GM21723 (cell line): Measurements from ENCODE around the gene PIK3C2G.

ENCODE experiments used
- ATAC-seq: cut with Tn5 transposase; IDR thresholded peaks from one replicate; pipeline ENCODE4 v1.9.1; 2021; ENCODE audit warnings: mild to moderate bottlenecking, moderate library complexity; ENCODE audit not compliant: unreplicated experiment

Gene PIK3C2G

DNA sequence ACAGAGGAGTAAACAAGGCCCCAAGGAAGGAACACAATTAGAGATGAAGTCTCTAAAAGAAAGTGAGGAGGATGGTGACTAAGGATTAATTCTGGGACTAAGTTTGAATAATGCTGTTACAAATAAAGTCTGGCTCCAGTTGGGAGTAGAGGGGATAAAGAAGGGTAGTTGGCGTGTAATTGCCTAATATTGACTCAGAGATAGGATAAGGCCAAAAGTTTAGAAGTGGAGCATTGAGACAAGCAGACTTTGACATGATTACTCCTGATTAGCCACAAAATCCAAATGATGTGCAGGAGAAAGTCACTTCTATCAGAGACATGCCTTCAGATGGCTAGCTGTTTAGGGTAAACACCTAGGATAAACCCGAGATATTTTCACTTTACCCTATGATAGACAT, 368.1 kb downstream of the PIK3C2G start:
- no peak for ATAC-seq

DNA sequence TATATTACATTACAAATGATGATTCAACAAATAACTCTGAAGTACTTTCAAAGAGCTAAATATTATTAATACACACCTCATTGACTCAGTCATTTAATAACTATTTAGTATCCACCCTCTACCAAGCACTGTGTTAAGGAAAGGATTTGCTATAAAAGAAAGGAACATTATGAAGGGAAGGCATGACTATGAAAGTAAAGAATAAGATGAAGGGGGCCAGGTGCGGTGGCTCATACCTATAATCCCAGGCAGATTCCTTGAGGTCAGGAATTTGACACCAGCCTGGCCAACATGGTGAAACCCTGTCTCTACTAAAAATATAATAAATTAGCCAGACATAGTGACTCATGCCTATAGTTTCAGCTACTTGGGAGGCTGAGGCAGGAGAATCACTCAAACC, 368.6 kb downstream of the PIK3C2G start:
- ATAC-seq, result no peak

DNA sequence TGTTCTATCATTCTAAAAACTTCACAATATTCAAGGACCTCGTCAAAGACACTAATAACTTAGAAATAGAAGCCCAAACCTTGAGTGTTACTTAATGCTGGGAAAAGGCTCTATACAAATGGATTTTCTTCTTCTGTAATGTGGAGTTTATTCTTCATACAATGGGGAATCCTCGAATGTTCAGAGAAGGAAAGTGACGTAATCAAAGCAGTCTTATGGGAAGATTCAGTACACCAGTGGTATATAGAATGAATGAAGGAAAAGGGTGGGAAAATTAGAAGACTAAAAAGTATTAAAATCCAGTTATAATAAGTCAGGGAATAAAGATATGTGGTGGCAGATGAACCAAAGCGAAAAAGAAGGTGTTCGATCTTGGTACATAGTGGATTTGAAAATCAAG, 370.0 kb downstream of the PIK3C2G start:
- no peak for ATAC-seq

DNA sequence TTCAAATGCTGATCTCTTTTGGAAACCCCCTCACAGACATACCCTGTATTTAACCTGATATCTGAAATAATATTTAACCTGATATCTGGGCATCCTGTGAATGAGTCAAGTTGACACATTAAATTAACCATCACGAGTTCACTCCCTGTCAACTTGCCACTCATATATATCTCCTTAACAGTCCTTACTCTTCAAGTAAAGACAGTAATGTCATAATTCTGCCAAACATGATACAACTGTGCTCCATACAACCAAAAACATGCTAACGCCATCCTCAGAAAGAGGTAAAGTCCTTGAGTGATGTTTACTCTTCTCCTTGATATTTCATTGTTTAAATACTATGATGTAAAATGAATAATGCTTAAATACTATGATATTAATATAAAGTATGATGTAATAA, 371.5 kb downstream of the PIK3C2G start:
- ATAC-seq, result no peak

DNA sequence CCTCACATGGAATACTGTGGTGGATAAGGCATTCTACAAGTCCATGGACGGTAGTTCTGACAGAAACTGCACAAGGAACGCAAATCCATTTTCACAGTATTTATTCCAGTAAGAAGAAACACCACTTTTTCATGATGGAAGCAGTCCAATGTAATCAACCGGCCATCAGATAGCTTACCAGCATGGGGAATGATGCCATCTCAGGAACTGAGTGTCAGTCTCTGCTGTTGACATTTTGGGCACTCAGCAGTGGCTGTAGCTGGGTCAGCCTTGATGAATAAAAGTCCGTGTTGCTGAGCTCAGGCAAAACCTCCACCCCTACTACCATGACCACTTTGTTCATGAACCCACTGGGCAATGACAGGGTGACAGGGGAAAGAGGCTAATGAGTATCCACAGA, 373.1 kb downstream of the PIK3C2G start:
- ATAC-seq, result no peak

DNA sequence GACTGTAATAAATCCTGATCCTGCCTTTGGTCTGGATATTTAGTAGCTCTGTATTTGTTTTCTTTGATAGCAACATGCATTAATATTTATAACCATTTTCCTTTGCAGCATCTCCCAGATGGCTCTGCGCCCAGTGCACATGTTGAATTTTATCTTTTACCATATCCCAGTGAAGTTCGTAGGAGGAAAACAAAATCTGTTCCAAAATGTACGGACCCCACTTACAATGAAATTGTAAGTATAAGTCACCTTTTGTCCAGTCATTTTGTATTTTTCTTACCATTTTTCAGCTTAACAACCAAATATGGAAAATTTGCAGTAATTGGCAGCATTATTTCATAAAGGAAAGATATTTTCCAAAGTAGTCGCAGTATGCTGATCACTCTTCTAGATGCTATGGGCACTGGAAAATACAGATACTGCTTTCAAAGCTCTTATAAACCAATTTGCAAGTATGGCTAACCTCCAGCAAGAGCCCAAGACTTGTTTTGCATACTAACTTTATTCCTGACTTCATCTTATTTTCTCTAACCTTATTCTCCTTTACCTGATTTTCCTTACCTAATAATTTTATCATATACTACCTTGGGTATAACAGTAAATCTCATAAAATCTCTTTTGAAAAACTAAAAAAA, 379.1 kb downstream of the PIK3C2G start:
- ATAC-seq, result no peak

DNA sequence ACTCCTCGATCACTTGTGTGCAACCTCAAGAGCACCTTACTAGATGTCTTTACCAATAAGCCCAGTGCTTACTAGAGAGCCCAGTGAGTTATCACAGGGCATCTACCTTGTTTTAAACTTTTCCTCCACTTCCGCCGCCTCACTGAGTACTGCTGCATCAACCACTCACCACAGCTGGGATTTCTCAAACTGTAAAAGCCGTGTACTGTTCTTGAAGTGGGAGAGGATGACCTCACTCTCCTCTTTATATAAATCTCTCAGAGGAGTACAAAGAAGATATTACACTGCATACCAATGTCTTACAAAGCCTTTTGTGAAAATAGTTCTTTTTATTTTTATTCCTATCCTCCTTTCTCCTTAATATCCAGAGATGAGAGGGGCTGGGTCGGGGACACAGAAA, 382.4 kb downstream of the PIK3C2G start:
- ATAC-seq, result no peak

DNA sequence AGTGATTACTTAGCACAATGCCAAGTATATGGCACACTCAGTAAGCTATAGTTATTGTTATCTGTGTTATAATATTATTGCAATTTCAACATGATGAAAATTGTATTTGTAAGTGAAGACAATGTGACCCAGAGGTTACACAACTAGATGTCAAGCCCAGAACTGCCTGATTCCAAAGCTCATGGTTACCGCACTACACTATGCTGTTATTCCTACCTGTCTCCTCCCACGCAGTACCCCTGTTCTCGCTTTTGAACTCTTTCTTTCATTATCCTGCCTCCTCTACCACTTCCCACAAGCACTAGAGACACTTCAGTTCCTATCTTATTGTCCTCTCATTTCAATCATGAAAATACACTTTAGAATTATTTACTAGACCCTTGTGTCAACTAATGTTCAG, 383.2 kb downstream of the PIK3C2G start:
- no peak for ATAC-seq

DNA sequence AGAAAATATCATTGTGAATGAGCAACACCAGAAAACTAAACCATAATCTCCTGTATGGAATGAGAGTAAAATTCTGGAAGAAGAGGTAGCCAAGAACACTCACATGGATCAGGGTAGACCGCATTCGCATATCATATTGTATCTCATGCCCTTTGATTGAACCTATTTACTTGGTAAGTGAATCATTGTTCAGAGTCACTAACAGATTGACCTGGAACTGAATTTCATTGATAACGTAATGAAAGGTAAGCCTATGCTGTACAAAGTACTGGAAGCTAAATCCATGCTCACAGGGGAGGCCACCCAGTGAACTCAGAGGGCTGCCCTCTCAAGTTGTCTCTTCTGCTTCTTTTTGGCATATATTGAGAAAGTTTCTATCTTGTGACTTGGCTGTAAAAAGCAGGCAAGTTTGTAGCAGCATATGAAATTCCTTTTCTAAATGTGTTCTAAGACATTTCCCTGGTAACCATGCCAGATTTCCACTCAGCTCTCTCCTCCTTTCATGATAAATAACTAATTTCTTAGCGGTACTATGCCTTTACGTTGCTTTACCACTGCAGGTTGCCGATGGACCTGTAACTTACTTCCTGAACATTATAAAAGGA, 385.1 kb downstream of the PIK3C2G start:
- ATAC-seq, result no peak

DNA sequence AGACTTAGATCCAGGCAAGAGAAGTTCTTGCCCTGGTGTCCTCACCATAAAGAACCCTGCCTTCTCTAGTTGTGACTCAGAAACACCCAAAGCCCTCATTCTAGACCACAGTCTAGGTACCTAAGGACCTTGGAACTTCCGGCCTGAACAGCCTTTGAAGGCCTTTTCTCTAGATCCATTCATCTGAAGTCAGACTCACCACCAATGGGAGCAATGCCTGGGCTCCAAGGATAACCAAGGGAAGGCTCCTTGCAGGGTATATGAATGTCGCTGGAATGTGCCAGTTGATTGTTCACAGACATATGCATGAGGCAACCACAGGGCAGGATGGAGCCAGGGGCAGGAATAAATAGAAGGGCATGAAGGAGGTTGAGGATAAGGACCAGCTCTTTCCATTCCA, 390.2 kb downstream of the PIK3C2G start:
- no peak for ATAC-seq

DNA sequence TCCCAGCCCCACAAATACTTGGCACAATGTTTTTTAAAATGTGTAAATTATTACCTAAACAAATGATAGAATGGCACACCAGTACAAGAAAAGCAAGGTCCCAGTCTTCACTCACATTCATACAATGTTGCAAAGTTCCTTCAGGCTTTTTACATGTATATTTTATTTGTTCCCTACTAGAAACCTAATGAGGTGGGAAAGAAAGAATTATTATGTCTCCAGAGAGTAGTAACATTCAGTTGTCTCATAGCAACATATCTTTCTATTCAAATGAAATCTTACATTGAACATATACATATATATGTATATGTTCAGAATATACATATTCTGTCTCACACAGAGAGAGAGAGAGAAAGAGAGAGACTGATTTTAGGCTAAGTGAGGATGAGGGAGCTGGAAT, 391.3 kb downstream of the PIK3C2G start:
- no peak for ATAC-seq

DNA sequence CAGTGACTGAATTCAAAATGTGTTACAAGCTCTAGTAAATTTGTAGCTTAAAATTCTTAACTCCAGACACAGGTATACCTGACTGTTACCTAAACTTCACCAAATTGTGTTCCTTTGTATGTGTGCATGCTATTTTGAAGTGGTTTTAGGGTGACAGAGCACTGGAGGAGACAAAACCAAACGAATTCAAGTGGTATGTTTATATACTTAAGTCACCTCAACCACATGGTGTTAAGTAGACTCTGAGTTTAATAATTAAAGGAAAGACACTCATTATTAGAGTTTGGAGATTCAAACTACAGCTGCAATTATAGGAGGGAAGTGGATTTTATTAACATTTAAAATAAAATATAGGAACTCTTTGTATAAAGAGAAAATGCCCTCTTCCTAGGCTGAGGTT, 392.1 kb downstream of the PIK3C2G start:
- no peak for ATAC-seq

DNA sequence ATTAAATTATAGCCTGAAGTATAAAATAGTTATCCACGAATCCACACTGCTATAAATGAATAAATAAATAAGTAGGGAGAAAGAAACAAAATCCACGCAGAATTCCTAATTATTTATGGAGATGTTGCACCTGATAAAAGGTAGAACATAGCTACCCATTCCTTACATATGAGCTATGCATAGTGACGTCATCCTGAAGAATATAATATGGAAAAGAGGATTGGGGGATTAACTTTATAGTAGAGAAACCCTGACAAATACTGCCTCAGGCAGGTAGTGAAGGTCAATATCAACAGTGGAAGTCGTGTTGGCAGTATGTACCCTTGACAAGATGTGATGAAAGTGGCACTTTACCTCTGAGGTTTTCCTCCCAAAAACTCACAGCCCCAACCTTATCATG, 394.0 kb downstream of the PIK3C2G start:
- no peak for ATAC-seq

DNA sequence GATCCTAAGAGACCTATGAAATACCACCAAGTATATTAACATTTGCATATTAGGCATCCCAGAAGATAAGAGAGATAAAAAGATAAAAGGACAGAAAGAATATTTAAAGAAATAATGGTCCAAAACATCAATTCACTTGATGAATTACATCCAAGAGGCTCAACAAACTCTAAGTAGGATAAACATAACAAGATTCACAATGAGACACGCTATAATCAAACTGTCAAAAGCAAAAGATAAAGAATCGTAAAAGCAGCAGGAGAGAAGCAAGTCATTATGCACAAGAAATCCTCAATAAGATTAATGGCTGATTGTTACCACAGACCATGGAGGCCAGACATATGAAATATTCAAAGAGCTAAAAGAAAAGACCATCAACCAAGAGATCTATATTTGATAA, 396.9 kb downstream of the PIK3C2G start:
- ATAC-seq, result no peak

DNA sequence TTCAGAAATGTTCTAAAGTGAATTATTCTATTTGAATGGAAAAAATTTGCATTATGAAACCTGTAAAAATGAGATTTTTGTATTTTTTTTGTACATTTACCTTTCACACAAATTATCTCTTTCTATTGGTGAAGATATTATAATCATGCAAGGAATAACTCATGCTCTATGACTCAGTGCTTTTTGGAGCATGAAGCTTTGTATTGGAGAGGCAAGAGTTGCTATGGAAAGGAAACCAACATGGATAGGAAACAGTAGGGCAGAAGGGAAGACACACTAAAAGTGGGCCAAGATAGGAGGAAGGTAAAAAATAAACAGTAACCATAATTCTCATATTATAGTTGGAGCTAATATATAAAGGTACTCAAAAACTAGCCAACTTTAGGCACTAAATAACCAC, 397.5 kb downstream of the PIK3C2G start:
- no peak for ATAC-seq

DNA sequence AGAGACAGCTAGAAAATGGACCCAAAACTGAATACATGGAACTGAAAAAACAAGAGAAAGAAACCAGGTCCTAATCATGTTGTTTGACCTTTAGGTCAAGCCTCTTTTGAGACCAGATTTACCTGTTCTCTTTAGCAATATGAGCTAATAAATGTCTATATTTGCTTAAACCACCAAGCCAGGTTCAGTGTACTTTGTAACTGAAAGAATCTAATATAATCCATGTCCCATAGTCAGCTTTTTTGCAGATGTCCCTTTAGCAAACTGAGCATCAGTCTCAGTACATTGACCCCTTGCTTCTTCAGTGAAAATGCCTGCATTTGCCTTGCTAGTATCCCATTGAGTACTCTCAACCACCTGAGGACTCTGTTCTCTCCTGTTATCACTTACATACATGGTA, 414.8 kb downstream of the PIK3C2G start:
- ATAC-seq, result no peak

DNA sequence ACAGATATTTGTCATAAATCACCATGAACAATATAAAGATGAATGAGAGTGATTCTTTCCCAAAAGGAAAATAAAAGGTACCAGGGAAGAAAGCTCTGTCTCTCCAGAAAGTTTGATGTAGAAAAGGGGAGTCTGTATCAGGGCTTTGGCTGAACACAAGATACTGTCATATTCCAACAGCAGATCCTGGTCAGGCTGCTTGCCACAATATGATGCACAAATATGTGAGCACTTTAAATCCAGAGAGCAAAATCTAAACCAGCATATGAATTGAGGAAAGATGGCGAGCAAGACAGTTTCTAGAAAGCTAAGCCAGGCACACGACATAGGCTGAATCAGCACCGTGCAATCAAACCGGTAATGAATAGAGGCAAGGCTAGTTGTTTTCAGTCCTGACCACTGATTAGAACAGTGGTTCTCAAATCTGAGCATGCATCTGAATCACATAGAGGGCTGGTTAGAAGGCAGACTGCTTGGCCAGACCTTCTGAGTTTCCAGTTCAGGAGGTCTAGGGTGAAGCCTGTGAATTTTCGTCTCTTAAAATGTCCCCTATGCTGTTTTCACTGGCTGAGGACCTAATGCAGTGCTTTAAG, 415.8 kb downstream of the PIK3C2G start:
- no peak for ATAC-seq

DNA sequence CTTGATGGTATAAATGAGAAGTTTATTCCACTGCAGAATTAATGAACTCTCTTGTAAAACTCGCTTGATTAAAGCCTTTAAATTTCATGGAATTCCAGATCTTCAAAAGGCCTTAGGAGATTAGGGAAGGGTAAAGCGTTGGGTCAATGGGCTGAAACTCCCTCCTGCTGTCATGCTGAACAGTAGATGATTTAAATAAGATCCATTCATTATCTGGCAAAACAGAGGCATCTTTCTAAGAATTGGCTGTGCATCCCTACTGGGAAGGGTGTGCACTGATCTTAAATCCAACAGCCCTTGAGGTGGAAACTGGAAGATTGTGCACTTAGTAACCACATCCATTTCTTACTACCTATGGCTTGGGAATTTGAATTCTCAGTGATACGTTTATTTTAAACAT, 420.5 kb downstream of the PIK3C2G start:
- no peak for ATAC-seq

DNA sequence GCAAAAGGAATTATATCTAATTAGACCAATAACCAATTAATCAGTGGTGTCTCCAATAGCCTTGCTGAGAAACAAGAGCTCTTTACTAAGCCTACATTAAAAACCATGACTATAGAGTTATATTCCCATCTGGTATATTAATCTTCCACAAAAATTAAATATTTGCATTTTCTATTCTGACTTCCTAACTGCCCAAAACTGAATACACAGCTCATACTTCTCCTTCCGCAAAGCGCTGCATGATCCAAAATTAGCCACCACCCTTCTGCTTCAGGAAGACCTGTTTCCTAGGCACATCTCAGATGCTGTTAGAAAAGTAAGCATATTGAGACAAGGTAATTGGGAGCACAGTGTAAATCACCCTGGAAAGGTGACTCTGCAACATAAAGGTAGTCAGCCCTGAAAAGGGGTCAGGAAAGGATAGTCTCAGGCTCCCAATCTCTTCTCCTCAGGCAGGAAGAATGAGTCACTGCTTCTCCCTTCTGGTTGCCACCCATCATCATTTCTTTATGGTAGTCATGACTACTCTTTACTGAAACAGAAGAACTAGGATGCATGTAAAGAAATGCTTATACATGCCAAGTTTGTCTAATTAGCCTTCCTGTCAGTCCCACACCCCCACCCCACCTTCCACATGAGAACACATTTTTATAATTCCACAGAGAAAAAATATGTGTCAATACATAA, 422.2 kb downstream of the PIK3C2G start:
- ATAC-seq, result no peak

DNA sequence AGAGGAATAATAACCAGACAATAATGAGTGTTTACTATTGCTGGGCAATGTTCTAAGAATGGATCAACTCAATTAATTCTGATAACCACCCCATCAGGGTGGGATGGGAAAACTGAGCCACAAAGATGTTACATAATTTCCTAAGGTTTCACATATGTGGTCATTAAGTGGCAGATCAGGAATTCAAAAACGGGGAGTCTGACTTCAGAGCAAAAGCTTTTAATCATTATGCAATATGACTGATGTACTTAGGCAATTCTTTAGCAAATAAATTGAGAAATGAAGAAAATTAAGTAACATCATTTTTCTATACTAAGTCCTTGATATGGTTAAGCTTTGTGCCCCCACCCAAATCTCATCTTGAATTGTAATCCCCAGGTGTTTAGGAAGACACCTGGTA, 423.1 kb downstream of the PIK3C2G start:
- ATAC-seq, result no peak

DNA sequence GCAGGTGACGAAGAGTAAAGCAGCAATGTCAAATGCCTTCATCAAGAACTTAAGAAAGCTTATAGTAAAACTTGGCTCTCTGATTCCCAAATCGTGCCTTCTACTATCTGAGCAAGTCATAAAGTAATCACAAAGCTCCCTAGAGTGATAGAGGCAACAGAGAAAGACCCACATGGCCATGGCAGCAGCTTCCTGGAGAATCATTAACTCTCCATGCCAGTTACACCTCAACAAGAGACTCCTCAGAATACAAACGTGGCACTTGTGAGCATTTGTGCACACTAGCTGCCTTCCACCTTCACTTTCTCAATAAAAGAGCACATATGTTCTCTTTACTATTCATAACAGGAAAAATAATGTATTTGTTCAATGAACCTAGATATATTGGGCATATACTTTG, 428.5 kb downstream of the PIK3C2G start:
- no peak for ATAC-seq

DNA sequence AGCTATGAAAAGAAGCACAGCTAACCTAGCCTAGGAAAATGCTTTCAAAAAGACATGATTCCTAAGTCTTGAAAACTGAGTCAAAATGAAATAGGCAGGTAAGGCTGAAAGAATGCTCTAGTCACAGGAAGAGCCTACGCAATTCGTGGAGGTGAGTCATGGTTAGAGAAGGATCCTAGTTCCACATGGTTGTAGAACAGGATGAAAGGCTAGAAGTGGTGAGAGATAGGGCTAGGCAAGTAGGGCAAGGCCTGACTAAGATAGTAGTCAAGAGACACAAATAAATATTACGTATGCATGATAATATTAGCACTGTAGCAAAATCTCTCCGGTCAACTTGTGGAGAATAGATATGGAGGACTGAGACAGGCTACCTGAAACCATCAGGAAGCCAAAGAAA, 429.3 kb downstream of the PIK3C2G start:
- no peak for ATAC-seq
